OCI-LY1 (cell line): Measurements from ENCODE around the gene BCAR1.

Source experiments
- H2AFZ ChIP-seq: fragments of 200-600 bp; sonication (generic), shearing (Covaris generic); 2 replicates; pipeline ENCODE4 v1.6.0; 2014; ENCODE audit warnings: antibody characterized with exemption, mild to moderate bottlenecking, low read length
- H3F3A ChIP-seq: fragments of 200-600 bp; sonication (generic), shearing (Covaris generic); 2 replicates; pipeline ENCODE4 v1.6.0; 2014; ENCODE audit warnings: mild to moderate bottlenecking, antibody characterized with exemption, low read length, moderate library complexity; ENCODE audit not compliant: insufficient read depth
- H3K27ac ChIP-seq: fragments of 200-600 bp; sonication (generic); 2 replicates; pipeline ENCODE4 v1.5.1; 2014; ENCODE audit warnings: low read length, mixed run types, mild to moderate bottlenecking, low read depth; ENCODE audit not compliant: poor library complexity, severe bottlenecking
- H3K27me3 ChIP-seq: fragments of 200-600 bp; sonication (generic); 2 replicates; pipeline ENCODE4 v1.6.0; 2014; ENCODE audit warnings: antibody characterized with exemption, mild to moderate bottlenecking, low read length, moderate library complexity; ENCODE audit not compliant: insufficient read depth
- H3K36me3 ChIP-seq: fragments of 200-600 bp; sonication (generic); 2 replicates; pipeline ENCODE4 v1.6.1; 2014; ENCODE audit warnings: mild to moderate bottlenecking, antibody characterized with exemption, low read length, moderate library complexity, mixed read lengths; ENCODE audit not compliant: insufficient read depth
- H3K4me1 ChIP-seq: fragments of 200-600 bp; sonication (generic); 2 replicates; pipeline ENCODE4 v1.5.1; 2014; ENCODE audit warnings: mild to moderate bottlenecking, low read length, moderate library complexity; ENCODE audit not compliant: insufficient read depth, severe bottlenecking
- H3K4me2 ChIP-seq: fragments of 200-600 bp; sonication (generic), shearing (Covaris generic); 2 replicates; pipeline ENCODE4 v1.6.1; 2014; ENCODE audit warnings: low read length
- H3K4me3 ChIP-seq: fragments of 200-600 bp; sonication (generic); 2 replicates; pipeline ENCODE4 v1.5.1; 2014; ENCODE audit warnings: low read length, low read depth, mild to moderate bottlenecking, mixed read lengths; ENCODE audit not compliant: poor library complexity, severe bottlenecking
- H3K79me2 ChIP-seq: fragments of 200-600 bp; shearing (Covaris generic); 2 replicates; pipeline ENCODE4 v1.6.1; 2016; ENCODE audit warnings: mixed run types, low read length, mixed read lengths; ENCODE audit not compliant: insufficient read depth
- H3K9ac ChIP-seq: fragments of 200-600 bp; sonication (generic), shearing (Covaris generic); 2 replicates; pipeline ENCODE4 v1.6.1; 2014; ENCODE audit warnings: mild to moderate bottlenecking, low read length, mixed read lengths
- H3K9me2 ChIP-seq: fragments of 200-600 bp; sonication (generic), shearing (Covaris generic); 2 replicates; pipeline ENCODE4 v1.6.1; 2014; ENCODE audit warnings: low read depth, mild to moderate bottlenecking, low read length, mixed read lengths
- H3K9me3 ChIP-seq: fragments of 200-600 bp; shearing (Covaris generic); 2 replicates; pipeline ENCODE4 v1.6.1; 2014; ENCODE audit warnings: low read length, mixed read lengths
- H4K20me1 ChIP-seq: fragments of 200-600 bp; sonication (generic), shearing (Covaris generic); 2 replicates; pipeline ENCODE4 v1.6.0; 2016; ENCODE audit warnings: mild to moderate bottlenecking, low read length; ENCODE audit not compliant: insufficient read depth
- CTCF ChIP-seq: fragments of 200-600 bp; sonication (generic), shearing (Covaris generic); IDR thresholded peaks from 2 replicates; pipeline ENCODE4 v1.5.1; 2017; ENCODE audit warnings: mild to moderate bottlenecking, antibody characterized with exemption, low read length, moderate library complexity, mixed read lengths
- EZH2 ChIP-seq: fragments of 200-600 bp; sonication (generic), shearing (Covaris generic); IDR thresholded peaks from 2 replicates; pipeline ENCODE4 v1.8.0; 2017; ENCODE audit warnings: borderline replicate concordance, mixed run types, mild to moderate bottlenecking, antibody characterized with exemption, low read length, moderate library complexity, mixed read lengths

BCAR1 gene

GRCh38 chr16:75288181-75288580 is 36.8 kb upstream of the BCAR1 start:
- no peaks in the 10 kb centered on the region for H3K9me3 ChIP-seq
- peaks cover 24% of the 10 kb centered on the region; the same call in 1 of the 2 replicates for H3K36me3 ChIP-seq
- no peaks in the 10 kb centered on the region for H3F3A ChIP-seq
- H3K27ac ChIP-seq: no peak overlapping the region
- H3K4me2 ChIP-seq: no peak overlapping the region
- H4K20me1 ChIP-seq: no peaks in the 10 kb centered on the region
- H3K9me2 ChIP-seq: no peaks in the 10 kb centered on the region
- no peak for TF ChIP-seq EZH2
- TF ChIP-seq CTCF: no peak
- no peaks in the 10 kb centered on the region for H3K4me1 ChIP-seq
- no peaks in the 10 kb centered on the region for H3K79me2 ChIP-seq
- H3K27me3 ChIP-seq: no peaks in the 10 kb centered on the region
- no peak overlapping the region for H2AFZ ChIP-seq
- H3K4me3 ChIP-seq: no peak overlapping the region
- H3K9ac ChIP-seq: no peak overlapping the region

- Histone ChIP-seq H3K27me3 (no peaks in the 10 kb centered on the region), H2AFZ (no peak overlapping the region), H3F3A (no peaks in the 10 kb centered on the region), H3K9ac (no peak overlapping the region), H3K9me2 (no peaks in the 10 kb centered on the region), H3K4me3 (no peak overlapping the region), H3K9me3 (no peaks in the 10 kb centered on the region), H3K4me2 (no peak overlapping the region), H3K79me2 (no peaks in the 10 kb centered on the region), H3K27ac (no peak overlapping the region), H4K20me1 (no peaks in the 10 kb centered on the region), H3K4me1 (no peaks in the 10 kb centered on the region), H3K36me3 (peaks cover 20% of the 10 kb centered on the region; the same call in 1 of the 2 replicates)
- TF ChIP-seq CTCF (no peak), EZH2 (no peak)
Observed at GRCh38 chr16:75287708-75288107, 36.3 kb upstream of the BCAR1 start.

- Histone ChIP-seq H3K27ac (no peak overlapping the region), H3K4me2 (no peak overlapping the region), H3K27me3 (no peaks in the 10 kb centered on the region), H4K20me1 (no peaks in the 10 kb centered on the region), H3K4me1 (no peaks in the 10 kb centered on the region), H2AFZ (no peak overlapping the region), H3K9me2 (no peaks in the 10 kb centered on the region), H3K79me2 (no peaks in the 10 kb centered on the region), H3K36me3 (peaks cover 8% of the 10 kb centered on the region; the same call in 1 of the 2 replicates), H3F3A (no peaks in the 10 kb centered on the region), H3K4me3 (no peak overlapping the region), H3K9me3 (no peaks in the 10 kb centered on the region), H3K9ac (no peak overlapping the region)
- no peak for TF ChIP-seq EZH2
- TF ChIP-seq CTCF: no peak
Observed at GRCh38 chr16:75286389-75286788, 35.0 kb upstream of the BCAR1 start.
